Inferior parietal cortex (tissue), 1 donor: ENCODE results near the gene ZBTB1.
"Not testable (repeated sequence)": the region's sequence is repeated elsewhere in the genome, so short reads cannot be mapped to it uniquely, and the experiment has no call there.

ENCODE experiments used
- DNase-seq: peaks from one replicate; pipeline ENCODE4 v3.0.0-alpha.2; 2016; ENCODE audit errors: extremely low spot score

ZBTB1 gene

DNA sequence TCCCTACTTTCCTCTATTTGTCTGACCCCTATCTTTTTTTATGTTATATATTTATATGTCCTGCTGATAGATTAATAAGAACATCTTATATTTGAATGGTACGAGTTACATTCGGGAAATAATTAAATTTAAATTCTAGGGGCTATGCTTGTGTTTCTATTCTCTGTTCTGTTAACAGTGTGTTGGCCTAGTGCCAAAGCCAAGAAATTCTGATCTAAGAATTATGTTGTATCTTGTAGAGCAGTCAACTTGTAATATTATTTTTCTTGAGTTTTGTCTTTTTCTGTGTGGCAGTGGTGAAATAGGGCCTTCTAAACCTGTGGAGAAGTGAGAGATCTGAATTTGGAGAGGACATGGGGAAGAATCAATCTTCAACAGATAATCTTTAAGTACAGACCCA lies 27.0 kb downstream of the ZBTB1 start:
- no peak for DNase-seq

DNA sequence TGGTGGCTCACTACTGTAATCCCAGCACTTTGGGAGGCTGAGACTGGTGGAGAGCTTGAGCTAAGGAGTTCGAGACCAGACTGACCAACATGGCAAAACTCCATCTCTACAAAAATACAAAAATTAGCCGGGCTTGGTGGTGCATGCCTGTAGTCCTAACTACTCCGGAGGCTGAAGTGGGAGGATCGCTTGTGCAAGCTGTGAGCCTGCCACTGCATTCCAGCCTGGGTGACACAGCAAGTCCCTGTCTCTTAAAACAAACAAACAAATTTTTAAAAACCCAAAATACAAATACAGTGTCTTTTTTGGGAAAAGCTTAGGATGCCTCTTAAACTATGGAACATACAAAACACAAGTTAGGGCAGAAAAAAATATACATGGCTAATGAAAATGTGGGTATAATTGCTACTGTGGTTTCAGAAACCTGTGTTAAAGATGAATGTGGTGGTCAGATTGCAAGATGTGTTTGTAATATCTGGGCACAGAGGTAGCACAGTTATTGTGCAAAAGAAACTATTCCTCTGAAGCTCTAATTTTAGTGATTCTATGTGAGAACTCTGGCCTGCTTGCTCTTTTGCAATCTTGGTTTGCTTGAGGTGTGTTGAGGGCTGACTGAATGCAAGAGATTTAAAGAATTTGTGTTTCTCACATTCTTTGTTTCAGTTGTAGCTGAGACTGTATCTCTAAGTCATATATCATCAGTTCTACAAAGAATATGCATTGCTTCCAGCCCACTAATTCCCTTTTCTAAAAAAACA lies 32.1 kb downstream of the ZBTB1 start:
- no peak for DNase-seq

DNA sequence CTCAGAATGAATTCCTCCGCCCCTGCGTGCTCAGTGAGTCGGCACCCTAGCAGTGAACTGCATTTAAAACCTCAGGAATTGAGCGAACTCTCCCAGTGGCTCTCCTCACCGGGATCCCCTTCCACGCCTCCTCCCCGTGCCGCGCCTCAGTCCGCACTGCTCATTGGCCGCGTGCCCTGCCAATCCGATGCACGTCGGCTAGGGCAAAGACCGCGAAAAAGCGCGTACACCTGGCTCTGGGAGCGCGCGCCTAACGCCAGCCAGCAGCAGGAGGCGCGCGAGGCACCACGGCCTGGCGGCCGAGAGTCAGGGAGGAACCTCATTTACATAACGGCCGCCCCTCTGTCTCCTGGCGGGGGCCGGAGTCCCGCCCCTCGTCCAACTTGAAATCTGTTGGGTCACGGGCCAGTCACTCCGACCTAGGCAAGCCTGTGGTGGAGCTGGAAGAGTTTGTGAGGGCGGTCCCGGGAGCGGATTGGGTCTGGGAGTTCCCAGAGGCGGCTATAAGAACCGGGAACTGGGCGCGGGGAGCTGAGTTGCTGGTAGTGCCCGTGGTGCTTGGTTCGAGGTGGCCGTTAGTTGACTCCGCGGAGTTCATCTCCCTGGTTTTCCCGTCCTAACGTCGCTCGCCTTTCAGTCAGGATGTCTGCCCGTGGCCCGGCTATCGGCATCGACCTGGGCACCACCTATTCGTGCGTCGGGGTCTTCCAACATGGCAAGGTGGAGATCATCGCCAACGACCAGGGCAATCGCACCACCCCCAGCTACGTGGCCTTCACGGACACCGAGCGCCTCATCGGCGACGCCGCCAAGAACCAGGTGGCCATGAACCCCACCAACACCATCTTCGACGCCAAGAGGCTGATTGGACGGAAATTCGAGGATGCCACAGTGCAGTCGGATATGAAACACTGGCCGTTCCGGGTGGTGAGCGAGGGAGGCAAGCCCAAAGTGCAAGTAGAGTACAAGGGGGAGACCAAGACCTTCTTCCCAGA lies 35.9 kb downstream of the ZBTB1 start, which contains the start of gene HSPA2:
TSS of gene HSPA2 (plus strand) at position 534 of the 995 bp plus-strand sequence. CDS start at position 643, 109 bp downstream.
- peak; percentile 96 for DNase-seq

DNA sequence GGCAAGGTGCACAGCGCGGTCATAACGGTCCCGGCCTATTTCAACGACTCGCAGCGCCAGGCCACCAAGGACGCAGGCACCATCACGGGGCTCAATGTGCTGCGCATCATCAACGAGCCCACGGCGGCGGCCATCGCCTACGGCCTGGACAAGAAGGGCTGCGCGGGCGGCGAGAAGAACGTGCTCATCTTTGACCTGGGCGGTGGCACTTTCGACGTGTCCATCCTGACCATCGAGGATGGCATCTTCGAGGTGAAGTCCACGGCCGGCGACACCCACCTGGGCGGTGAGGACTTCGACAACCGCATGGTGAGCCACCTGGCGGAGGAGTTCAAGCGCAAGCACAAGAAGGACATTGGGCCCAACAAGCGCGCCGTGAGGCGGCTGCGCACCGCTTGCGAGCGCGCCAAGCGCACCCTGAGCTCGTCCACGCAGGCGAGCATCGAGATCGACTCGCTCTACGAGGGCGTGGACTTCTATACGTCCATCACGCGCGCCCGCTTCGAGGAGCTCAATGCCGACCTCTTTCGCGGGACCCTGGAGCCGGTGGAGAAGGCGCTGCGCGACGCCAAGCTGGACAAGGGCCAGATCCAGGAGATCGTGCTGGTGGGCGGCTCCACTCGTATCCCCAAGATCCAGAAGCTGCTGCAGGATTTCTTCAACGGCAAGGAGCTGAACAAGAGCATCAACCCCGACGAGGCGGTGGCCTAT lies 36.8 kb downstream of the ZBTB1 start:
- DNase-seq, result no peak

DNA sequence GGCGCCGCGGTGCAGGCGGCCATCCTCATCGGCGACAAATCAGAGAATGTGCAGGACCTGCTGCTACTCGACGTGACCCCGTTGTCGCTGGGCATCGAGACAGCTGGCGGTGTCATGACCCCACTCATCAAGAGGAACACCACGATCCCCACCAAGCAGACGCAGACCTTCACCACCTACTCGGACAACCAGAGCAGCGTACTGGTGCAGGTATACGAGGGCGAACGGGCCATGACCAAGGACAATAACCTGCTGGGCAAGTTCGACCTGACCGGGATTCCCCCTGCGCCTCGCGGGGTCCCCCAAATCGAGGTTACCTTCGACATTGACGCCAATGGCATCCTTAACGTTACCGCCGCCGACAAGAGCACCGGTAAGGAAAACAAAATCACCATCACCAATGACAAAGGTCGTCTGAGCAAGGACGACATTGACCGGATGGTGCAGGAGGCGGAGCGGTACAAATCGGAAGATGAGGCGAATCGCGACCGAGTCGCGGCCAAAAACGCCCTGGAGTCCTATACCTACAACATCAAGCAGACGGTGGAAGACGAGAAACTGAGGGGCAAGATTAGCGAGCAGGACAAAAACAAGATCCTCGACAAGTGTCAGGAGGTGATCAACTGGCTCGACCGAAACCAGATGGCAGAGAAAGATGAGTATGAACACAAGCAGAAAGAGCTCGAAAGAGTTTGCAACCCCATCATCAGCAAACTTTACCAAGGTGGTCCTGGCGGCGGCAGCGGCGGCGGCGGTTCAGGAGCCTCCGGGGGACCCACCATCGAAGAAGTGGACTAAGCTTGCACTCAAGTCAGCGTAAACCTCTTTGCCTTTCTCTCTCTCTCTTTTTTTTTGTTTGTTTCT lies 37.6 kb downstream of the ZBTB1 start:
- no peak for DNase-seq

DNA sequence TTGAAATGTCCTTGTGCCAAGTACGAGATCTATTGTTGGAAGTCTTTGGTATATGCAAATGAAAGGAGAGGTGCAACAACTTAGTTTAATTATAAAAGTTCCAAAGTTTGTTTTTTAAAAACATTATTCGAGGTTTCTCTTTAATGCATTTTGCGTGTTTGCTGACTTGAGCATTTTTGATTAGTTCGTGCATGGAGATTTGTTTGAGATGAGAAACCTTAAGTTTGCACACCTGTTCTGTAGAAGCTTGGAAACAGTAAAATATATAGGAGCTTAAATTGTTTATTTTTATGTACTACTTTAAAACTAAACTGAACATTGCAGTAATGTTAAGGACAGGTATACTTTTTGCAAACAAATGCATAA lies 38.2 kb downstream of the ZBTB1 start:
- no peak for DNase-seq

DNA sequence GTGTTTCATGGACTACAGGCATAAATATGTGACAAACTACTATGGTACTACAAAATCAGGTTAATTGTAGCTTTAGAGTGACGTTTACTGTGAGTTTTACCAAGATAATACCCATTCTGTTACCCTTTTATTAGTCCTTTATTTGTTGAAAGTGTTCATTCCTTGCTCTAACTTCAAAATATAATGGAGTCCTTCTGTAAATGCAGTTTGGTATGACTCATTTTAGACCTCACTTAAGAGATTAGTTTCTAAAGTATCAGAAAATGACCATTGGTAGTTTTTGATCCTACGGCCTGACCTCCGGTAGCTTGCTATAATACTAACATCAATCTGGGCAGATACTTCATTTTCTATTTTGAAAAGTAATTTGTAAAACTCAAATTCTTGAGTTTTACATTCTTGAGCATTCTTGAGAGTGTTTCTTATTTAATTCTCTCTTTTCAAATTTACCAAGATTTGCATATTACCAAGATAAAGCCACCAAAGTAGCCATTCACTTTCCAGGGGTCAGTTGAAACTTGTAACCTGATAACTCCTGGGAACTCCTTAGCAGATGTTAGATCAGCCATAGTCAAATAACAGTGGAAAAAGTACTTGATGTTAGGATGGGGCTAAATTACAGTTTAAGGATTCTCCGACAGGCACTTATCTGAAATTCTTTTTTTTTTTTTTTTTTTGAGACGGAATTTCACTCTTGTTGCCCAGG lies 40.2 kb downstream of the ZBTB1 start:
- no peak for DNase-seq

DNA sequence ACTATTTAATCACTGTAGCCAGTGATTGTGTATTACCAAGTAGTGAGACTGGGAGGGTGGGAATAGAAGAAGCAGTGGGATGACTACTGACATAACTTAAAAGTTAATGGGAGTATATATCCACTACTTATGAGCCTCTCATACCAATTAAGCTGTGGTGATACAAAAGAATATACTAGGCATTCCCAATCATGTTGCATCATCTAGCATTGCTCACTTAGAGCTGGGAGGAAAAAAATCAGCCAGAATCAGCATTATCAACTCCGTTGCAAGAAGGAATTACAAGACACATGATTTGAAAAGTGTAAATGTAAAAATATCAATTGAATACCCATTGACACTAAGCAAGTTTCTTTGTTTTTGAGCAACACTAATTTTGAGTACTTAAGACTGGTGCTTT lies 44.4 kb downstream of the ZBTB1 start:
- no peak for DNase-seq

DNA sequence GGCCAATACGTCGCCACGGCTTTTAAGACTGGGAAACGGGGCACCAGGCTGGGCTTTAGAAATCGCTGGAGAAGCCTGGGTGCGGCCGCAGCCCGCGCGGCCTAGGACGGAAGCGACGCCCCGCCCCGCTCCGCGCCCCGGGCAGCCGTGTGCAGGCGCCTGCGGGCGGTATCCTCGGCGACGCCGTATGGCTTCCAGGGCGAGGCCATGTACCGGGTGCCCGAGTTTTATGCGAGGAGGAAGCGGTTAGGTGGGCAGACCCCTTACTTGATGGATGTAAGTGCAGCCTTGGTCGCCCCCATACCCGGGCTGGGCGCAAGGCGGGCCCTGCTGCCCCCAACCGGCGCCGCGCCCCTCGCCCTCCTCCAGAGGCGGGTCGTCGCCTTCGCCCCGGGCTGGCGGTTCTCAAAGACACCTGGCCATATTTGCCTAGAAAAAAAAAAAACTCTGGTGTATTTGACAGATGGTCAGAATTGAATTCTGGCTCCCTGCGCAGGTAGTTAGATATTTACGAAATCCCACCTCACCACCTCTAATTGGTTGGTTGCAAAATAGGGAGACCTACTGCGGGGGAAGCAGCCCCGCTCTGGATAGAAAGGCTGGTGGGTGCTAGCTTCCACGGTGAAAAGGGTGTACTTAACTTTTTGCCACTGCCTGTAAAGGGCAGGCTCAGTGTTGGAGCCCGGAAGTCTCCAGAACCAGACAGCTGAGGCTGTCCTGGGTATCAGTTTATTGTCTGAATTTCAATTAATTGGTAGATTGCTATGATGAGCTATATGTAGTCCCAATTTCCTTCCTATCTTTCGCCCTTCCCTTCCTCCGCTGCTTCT lies 45.4 kb downstream of the ZBTB1 start, which contains the start of gene PPP1R36:
TSS of gene PPP1R36 (plus strand) at position 171 of the 830 bp plus-strand sequence. CDS start at position 208, 37 bp downstream.
- DNase-seq, result no peak

DNA sequence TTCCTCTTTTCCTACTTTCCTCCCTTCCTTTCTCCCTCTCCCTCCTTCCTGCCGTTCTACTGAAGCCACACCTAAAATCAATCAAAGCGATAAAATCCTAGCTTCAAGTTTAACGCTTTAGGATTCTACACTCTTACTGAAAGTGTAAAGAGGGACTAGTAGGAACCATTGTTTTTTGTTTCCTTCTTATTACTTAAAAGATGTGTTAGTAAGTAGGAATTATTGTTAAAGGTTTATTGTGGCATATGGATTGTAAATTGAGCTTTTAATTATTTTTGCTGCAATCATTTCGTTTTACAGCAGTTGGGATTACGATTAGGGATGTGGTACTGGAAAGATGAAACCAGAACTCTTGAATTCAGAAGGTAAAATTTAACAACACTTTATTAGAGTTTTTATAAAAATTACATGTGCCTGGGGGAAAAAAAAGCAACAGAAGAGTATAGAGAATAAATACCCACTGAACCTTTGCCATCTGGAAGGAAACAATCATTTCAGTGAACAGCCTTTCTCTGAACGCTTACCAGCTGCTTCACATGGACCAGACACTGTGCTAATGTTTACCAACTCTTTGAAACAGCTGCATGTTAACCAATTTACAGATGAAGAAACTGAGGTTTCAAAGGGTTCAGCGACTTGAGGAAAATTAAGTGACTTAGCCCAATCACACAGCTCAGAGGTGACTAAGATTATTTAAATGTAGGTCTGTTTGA lies 46.2 kb downstream of the ZBTB1 start:
- DNase-seq, result no peak

DNA sequence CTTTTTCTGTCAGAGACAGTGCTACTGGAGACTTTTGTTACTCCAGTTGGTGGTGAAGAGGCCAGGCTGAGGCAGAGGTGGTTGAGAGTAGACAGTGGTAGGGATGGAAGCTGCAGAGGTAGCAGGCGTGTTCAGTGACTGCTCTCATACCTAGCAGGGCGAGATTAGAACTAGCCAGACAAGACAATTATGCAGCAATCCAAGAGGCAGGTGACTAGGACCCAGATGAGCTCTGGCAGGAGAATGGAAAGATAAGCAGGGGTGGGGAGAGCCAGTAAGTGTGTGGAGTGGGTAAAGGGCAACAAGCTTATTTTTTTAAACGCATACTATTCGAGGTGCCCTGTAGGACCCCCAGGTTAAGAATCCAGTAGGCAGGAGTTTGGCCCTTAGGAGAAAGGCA lies 50.0 kb downstream of the ZBTB1 start:
- no peak for DNase-seq

DNA sequence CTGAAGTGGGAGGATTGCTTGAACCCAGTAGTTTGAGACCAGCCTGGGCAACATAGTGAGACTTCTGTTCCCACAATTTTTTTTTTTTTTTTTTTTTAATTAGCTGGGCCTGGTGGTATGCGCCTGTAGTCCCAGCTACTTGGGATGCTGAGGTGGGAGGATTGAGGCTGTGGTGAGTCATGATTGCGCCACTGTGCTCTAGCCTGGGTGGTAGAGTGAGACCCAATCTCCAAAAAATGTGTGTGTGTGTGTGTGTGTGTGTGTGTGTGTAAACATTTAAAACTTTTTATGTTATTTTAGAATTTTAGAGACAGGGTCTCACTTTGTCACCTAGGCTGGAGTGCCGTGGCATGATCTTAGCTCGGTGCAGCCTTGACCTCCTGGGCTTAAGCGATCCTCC lies 52.0 kb downstream of the ZBTB1 start:
- DNase-seq, result no peak

DNA sequence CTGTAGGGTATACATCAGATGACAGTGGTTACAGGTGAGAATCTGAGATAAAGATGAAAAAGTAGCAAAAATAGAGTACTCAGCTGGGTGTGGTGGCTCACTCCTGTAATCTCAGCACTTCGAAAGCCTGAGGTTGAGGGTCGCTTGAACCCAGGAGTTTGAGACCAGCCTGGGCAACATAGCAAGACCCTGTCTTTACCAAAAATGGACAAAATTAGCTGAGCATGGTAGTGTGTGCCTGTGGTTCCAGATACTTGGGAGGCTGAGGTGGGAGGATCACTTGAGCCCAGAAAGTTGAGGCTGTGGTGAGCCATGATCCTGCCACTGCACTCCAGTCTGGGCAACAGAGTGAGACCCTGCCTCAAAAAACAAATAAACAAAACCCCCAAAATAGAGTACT lies 53.6 kb downstream of the ZBTB1 start:
- DNase-seq, result not testable (repeated sequence)

DNA sequence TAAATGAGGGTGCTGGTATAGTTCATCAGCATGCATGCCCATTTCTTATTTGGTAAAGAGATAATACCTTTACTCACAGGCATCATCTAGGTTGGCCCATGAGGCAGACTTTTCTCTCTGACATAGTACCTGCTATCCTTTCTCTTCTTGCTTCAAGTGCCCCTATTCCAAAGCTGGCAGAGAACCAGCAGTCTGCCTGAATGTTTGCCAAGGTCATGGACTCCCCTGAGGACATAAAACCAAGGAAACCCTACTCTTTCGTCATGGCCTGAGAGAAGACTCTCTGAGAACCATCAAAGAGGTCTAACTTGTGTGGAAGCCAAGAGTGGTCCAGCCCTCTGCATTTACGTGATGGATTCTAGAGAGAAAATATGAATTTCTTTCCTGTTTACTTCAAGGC lies 57.1 kb downstream of the ZBTB1 start:
- DNase-seq, result no peak

DNA sequence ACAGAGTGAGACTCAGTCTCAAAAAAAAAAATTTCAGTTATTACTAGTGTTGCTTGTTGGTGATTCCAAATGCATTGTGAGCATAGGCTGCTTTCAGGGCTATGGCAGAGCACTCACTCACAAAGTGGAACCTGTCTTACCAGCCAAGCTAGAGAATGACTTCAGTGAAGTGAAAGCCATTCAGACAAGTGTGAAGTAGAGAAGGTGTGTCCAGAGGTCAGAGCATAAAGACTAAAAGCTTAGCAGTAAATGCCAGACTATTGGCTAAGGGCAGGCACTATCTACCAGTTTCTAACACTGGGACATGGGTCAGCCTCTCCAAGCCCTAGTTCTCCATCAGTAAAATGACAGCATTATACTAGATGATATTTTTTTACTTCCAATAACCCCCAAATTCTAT lies 57.9 kb downstream of the ZBTB1 start:
- DNase-seq, result no peak

DNA sequence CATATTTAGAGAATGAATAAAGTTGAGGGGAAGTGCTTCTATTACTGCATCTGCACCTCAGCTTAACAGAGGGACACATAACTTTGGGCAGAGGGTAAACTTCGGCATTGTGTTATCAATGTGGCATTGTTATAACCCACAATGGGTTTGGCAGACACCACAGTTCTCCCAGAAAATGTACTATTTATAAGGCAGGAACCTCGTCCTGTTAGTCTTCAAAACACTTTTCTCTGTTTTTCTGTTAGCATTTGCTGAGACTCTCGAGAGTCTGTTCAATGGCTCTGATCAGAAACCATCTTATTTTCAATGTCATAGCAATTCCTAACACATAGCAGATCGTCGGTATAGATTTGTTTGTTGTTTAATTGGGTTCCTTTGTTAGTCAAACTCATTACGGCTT lies 59.1 kb downstream of the ZBTB1 start:
- DNase-seq, result peak; percentile 61

DNA sequence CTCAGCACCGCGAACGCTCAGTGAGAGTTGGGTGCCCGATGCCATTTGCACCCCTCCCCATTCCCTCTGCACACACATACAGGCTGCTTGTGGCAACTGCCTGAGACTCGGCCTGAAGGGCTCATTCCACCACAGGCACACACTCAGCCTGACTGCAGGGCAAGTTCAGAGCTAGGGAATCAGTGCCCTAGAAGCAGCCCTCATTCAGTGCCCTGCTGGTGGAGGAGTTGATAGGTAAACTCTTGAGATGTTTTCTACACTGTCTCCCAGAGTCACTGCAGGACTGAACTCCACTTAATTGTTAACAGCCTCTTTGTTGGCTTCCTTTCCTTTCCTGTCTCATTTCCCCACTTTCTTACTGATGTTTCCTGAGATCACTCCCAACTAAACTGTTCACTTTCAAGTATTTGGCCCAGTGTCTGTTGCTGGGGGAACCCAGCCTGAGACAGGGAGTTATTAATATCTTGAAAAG lies 62.1 kb downstream of the ZBTB1 start:
- DNase-seq, result no peak

DNA sequence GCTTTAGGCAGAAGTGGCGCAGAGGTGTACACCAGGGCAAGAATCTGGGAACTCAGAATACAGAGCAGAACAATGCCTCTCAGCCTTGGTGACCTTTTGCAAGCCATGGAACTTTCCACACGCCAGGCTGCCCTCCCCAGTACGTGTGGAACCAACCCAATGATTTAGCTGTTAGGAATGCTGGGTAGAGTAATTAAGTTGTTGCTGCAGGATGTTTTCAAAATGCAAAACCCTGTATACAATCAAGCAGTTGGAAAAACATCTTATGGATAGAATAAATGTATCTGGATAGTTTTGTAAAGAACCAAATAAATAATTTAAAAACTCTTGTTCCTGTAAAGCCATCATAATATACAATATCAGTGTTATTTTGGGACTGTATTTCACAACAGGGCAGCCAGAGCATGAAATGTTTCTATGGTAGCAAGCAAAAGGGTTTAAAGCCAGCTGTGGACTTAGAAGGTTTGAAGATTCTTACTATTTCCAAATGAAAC lies 64.6 kb downstream of the ZBTB1 start:
- DNase-seq, result peak; percentile 73
